HepG2 (cell line): ENCODE results near the gene RUNX2. TPM values are rescaled to one million over a fixed set of nuclear protein-coding genes. Genes with fewer than 3 reads are reported as not detected.

ENCODE experiments used
- ATAC-seq: fragments of 200-7000 bp; cut with Tn5 transposase; 3 replicates; pipeline ENCODE4 v1.9.1; 2020; ENCODE audit warnings: mild to moderate bottlenecking, moderate library complexity
- BruUV-seq: library from RNA; stranded (reverse); fragments of 400-500 nt; replicated peaks from 2 replicates; lab custom pipeline; 2021; lab: Mats Ljungman, UMichigan
- CTCF ChIA-PET: fragments of 300-600 bp; formaldehyde crosslinking; extraction: SDS; loops from one replicate; lab custom pipeline; 2021; ENCODE audit warnings: low total read pairs, inconsistent platforms, low intra/inter-chr PET ratio; lab: Yijun Ruan, JAX
- POLR2A ChIA-PET: fragments of 350-600 bp; sonication (Branson Sonifier 250); formaldehyde crosslinking; loops from one replicate; lab custom pipeline; 2020; ENCODE audit warnings: antibody characterized with exemption, inconsistent platforms; lab: Yijun Ruan, JAX
- DNase-seq: peaks from one replicate; pipeline ENCODE4 v3.0.0-alpha.2; 2015; ENCODE audit warnings: low spot score
- FAIRE-seq: peaks from 3 replicates; lab custom pipeline; 2011; peaks lifted over from hg19 to GRCh38; lab: Jason Lieb, UNC
- H2AFZ ChIP-seq: one replicate; pipeline ENCODE4 v1.6.1; 2011; ENCODE audit warnings: low read length, inconsistent platforms
- H3K27ac ChIP-seq: fragments of 300-600 bp; 3 replicates; pipeline ENCODE4 v1.8.0; 2011; ENCODE audit warnings: mixed run types, mild to moderate bottlenecking, mixed read lengths, low read length, inconsistent platforms; ENCODE audit not compliant: insufficient read depth; ENCODE audit errors: extremely low read length
- H3K27me3 ChIP-seq, 2 experiments: fragments of 200-600 bp in 1 of 2; 2 replicates in 1 of 2; 3 replicates in 1 of 2; pipeline versions ENCODE4 v1.6.0 to v1.8.0; 2011; ENCODE audit warnings: low read length in 2 of 2, mild to moderate bottlenecking in 2 of 2, moderate library complexity in 2 of 2, inconsistent platforms in 1 of 2; ENCODE audit not compliant: insufficient read depth in 2 of 2, control insufficient read depth in 1 of 2
- H3K36me3 ChIP-seq, 2 experiments: fragments of 200-600 bp in 1 of 2; replicated peaks in 1 of 2; 2 replicates in 1 of 2; 3 replicates in 1 of 2; pipeline versions ENCODE4 v1.5.1 to v1.8.0; 2011; ENCODE audit warnings: low read length in 2 of 2, inconsistent platforms in 1 of 2; ENCODE audit not compliant: insufficient read depth in 2 of 2, control insufficient read depth in 1 of 2
- H3K4me1 ChIP-seq: 2 replicates; pipeline ENCODE4 v1.5.1; 2012; ENCODE audit warnings: low read length, inconsistent platforms; ENCODE audit not compliant: insufficient read depth
- H3K4me2 ChIP-seq: 2 replicates; pipeline ENCODE4 v1.6.0; 2011; ENCODE audit warnings: low read depth, low read length, inconsistent platforms
- H3K4me3 ChIP-seq, 3 experiments: fragments of 200-600 bp in 1 of 3; sonication (generic), shearing (Covaris generic) in 1 of 3; replicated peaks in 1 of 3; 2 replicates each; pipeline ENCODE4 v1.5.1; 2011 to 2016; ENCODE audit warnings: low read length in 3 of 3, inconsistent platforms in 2 of 3, low read depth in 2 of 3, mild to moderate bottlenecking in 2 of 3, control low read depth in 1 of 3, mixed read lengths in 1 of 3; ENCODE audit not compliant: insufficient read depth in 1 of 3
- H3K79me2 ChIP-seq: one replicate; pipeline ENCODE4 v1.6.1; 2011; ENCODE audit warnings: low read length, inconsistent platforms; ENCODE audit not compliant: insufficient read depth
- H3K9ac ChIP-seq: 2 replicates; pipeline ENCODE4 v1.6.0; 2011; ENCODE audit warnings: mild to moderate bottlenecking, low read depth, low read length, inconsistent platforms; ENCODE audit not compliant: insufficient read depth
- H3K9me3 ChIP-seq: 2 replicates; pipeline ENCODE4 v1.5.1; 2012; ENCODE audit warnings: mild to moderate bottlenecking, low read length
- H4K20me1 ChIP-seq: 2 replicates; pipeline ENCODE4 v1.6.0; 2011; ENCODE audit warnings: inconsistent platforms, mild to moderate bottlenecking, low read length, moderate library complexity; ENCODE audit not compliant: insufficient read depth
- EEA1 ChIP-seq: sonication (generic); formaldehyde crosslinking; IDR thresholded peaks from 2 replicates; pipeline ENCODE4 v1.5.1; 2020; ENCODE audit warnings: mild to moderate bottlenecking, missing genetic modification reagents, borderline replicate concordance
- GPBP1L1 ChIP-seq: sonication (generic); formaldehyde crosslinking; IDR thresholded peaks from 2 replicates; pipeline ENCODE4 v1.5.0; 2020; ENCODE audit warnings: mild to moderate bottlenecking, missing genetic modification reagents
- HOXA3 ChIP-seq: sonication (generic); formaldehyde crosslinking; IDR thresholded peaks from 2 replicates; pipeline ENCODE4 v1.5.0; 2020; ENCODE audit warnings: missing genetic modification reagents
- KLF11 ChIP-seq: IDR thresholded peaks from 2 replicates; pipeline ENCODE4 v1.6.1; 2016; ENCODE audit warnings: missing compliant biosample characterization
- MYC ChIP-seq: sonication (generic); formaldehyde crosslinking; IDR thresholded peaks from 2 replicates; pipeline ENCODE4 v1.9.0; 2021; ENCODE audit warnings: missing genetic modification reagents, borderline replicate concordance
- U2AF1 ChIP-seq: fragments of 200-400 bp; formaldehyde crosslinking; optimal IDR thresholded peaks from 2 replicates; pipeline ENCODE3; 2017; ENCODE audit warnings: mild to moderate bottlenecking, low read depth, low read length
- ZNF230 ChIP-seq: sonication (generic); formaldehyde crosslinking; IDR thresholded peaks from 2 replicates; pipeline ENCODE4 v1.4.0; 2020; ENCODE audit warnings: mild to moderate bottlenecking, missing genetic modification reagents
- ZNF543 ChIP-seq: sonication (generic); formaldehyde crosslinking; IDR thresholded peaks from 2 replicates; pipeline ENCODE4 v1.4.0; 2020; ENCODE audit warnings: mild to moderate bottlenecking, missing genetic modification reagents
- ZNF7 ChIP-seq: IDR thresholded peaks from 2 replicates; pipeline ENCODE4 v1.6.1; 2016; ENCODE audit warnings: missing biosample characterization, missing genetic modification reagents
- ZNF703 ChIP-seq: sonication (generic); formaldehyde crosslinking; IDR thresholded peaks from 2 replicates; pipeline ENCODE4 v1.5.1; 2020; ENCODE audit warnings: missing genetic modification reagents, mild to moderate bottlenecking, moderate library complexity, borderline replicate concordance
- ZNF704 ChIP-seq: sonication (generic); formaldehyde crosslinking; IDR thresholded peaks from 2 replicates; pipeline ENCODE4 v1.8.1; 2023; ENCODE audit warnings: mild to moderate bottlenecking, inconsistent platforms, moderate library complexity, missing genetic modification reagents, borderline replicate concordance
- ZNF792 ChIP-seq: IDR thresholded peaks from 2 replicates; pipeline ENCODE4 v1.6.1; 2016
- WGBS: methylation state at CpG from one replicate; pipeline ENCODE4 v1.1.6; 2017; ENCODE audit warnings: low lambda C conversion rate; 5-methylcytosine and 5-hydroxymethylcytosine counted together
- in situ Hi-C: cut with HindIII; loops from 2 replicates; pipeline ENCODE4 v1.10.0; 2017; ENCODE audit warnings: low pct_unique_long_range_greater_than_20kb; ENCODE audit not compliant: extremely low pct_ligation_motif_present
- intact Hi-C: fragments of 100-400 bp; cut with micrococcal nuclease; formaldehyde crosslinking; loops from one replicate; pipeline ENCODE4 v1.10.0; 2022; ENCODE audit not compliant: unreplicated experiment
- polyA plus RNA-seq, 8 experiments: library from polyadenylated mRNA; depleted of rRNA in 3 of 8; stranded (reverse) in 7 of 8; unstranded in 1 of 8; fragments of >200 nt; fragmentation: Illumina TruSeq in 4 of 8; extraction: Trizol in 4 of 8; gene quantifications; 2 replicates each; pipeline versions ENCODE4 v1.2.1 to v1.2.3, GENCODE V29; 2011 to 2016; ENCODE audit warnings: low read depth in 4 of 8, missing spikeins in 1 of 8, mixed read lengths in 1 of 8; ENCODE audit not compliant: insufficient read depth in 1 of 8
- total RNA-seq, 5 experiments: library from RNA; depleted of rRNA; stranded (reverse); fragments of >200 nt; fragmentation: Illumina TruSeq; extraction: Trizol; gene quantifications; 2 replicates each; pipeline ENCODE4 v1.2.3, GENCODE V29; 2016; ENCODE audit warnings: low read depth in 1 of 5

Gene RUNX2
- total and polyA plus RNA-seq, 2 of the 13 experiments (the other 11 are each of a cell fraction or from before 2014, with no cell fraction given): not detected

DNA sequence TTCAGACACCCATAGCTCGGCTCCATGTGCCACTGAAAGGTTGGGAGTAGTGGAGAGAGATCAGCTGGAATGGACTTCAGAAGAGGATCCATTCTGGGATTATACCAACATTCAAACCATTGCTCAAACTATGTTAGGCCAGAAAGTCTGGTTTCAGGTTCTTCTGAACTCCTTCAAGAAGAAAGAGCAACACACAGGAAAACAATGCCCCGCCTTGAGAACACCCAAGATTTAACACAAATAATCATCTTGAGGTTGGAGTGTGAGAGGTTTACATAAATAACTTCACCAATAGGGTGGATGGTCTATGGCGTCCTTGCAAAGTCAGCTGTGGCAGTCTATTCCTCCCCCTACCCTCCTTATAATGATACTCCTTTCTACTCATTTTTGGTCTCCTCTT lies 261.2 kb downstream of the RUNX2 start:
- no peaks in the 10 kb centered on the region for H4K20me1 ChIP-seq
- no peaks in the 10 kb centered on the region for H3K4me1 ChIP-seq
- CTCF ChIA-PET: no interaction called here
- ATAC-seq (no peak), FAIRE-seq (no peak), DNase-seq (no peak)
- H3K4me3 ChIP-seq: no peak overlapping the region
- no peaks in the 10 kb centered on the region for H3K79me2 ChIP-seq
- TF ChIP-seq ZNF703 (CRISPR knock-in tag) (no peak), HOXA3 (CRISPR knock-in tag) (no peak), ZNF543 (no peak), MYC (CRISPR knock-in tag) (no peak), GPBP1L1 (no peak), EEA1 (no peak), ZNF230 (no peak), ZNF792 (CRISPR knock-in tag) (no peak), ZNF7 (CRISPR knock-in tag) (no peak), ZNF704 (no peak), KLF11 (CRISPR knock-in tag) (no peak), U2AF1 (no peak)
- H3K9me3 ChIP-seq: no peaks in the 10 kb centered on the region
- no peak overlapping the region for H2AFZ ChIP-seq
- intact Hi-C loops: no loop called here
- no peak overlapping the region for H3K4me2 ChIP-seq
- in situ Hi-C loops: no loop called here
- 17% methylated on average over 3 of the region's 3 CpGs for WGBS
- H3K27me3 ChIP-seq: peaks cover 0 to 3% of the 10 kb centered on the region in 2 experiments; a peak in 2 of 5 replicates
- no TSS peak for BruUV-seq
- H3K36me3 ChIP-seq: no peaks in the 10 kb centered on the region
- no peak overlapping the region for H3K9ac ChIP-seq
- no peak overlapping the region for H3K27ac ChIP-seq
- POLR2A ChIA-PET: no interaction called here
